GM18951 (cell line): ENCODE measurements around the gene CD163L1.
"Not testable (repeated sequence)": the region's sequence is repeated elsewhere in the genome, so short reads cannot be mapped to it uniquely, and the experiment has no call there.

ENCODE experiments used
- POLR2A ChIP-seq: IDR thresholded peaks from 4 replicates; pipeline ENCODE4 v1.6.1; 2011; ENCODE audit warnings: mild to moderate bottlenecking; ENCODE audit not compliant: insufficient read length, insufficient read depth; ENCODE audit errors: extremely low read depth
- in situ Hi-C: fragments of 300-500 bp; cut with MboI; formaldehyde crosslinking; loops from one replicate; pipeline ENCODE4 v1.12.0; 2022; ENCODE audit warnings: low sequenced_read_pairs, mixed read lengths, inconsistent platforms; ENCODE audit not compliant: unreplicated experiment

Gene CD163L1

GRCh38 chr12:7439579-7440505 lies 4.1 kb downstream of the CD163L1 start:
- in situ Hi-C loops = no loop called here
- no peak for TF ChIP-seq POLR2A

- in situ Hi-C loops = not testable (repeated sequence)
Observed at GRCh38 chr12:7438291-7438995, 5.5 kb downstream of the CD163L1 start.

GRCh38 chr12:7437494-7437893 lies 6.5 kb downstream of the CD163L1 start:
- in situ Hi-C loops = not testable (repeated sequence)

GRCh38 chr12:7434670-7435069 lies 9.3 kb downstream of the CD163L1 start:
- in situ Hi-C loops = no loop called here
- TF ChIP-seq POLR2A = no peak

GRCh38 chr12:7433276-7433822 lies 10.6 kb downstream of the CD163L1 start:
- in situ Hi-C loops = no loop called here

GRCh38 chr12:7431993-7432685 lies 11.8 kb downstream of the CD163L1 start:
- TF ChIP-seq POLR2A = no peak
- in situ Hi-C loops = no loop called here

More at GRCh38 chr12:7433276-7433822, 10.6 kb downstream of the CD163L1 start:
- no peak for TF ChIP-seq POLR2A

- in situ Hi-C loops = no loop called here
- no peak for TF ChIP-seq POLR2A
Observed at GRCh38 chr12:7411343-7411742, 32.6 kb downstream of the CD163L1 start.

- in situ Hi-C loops = no loop called here
- TF ChIP-seq POLR2A = no peak
Observed at GRCh38 chr12:7404275-7404674, 39.7 kb downstream of the CD163L1 start.

GRCh38 chr12:7403466-7403865 lies 40.5 kb downstream of the CD163L1 start:
- in situ Hi-C loops = no loop called here
- TF ChIP-seq POLR2A = no peak

- in situ Hi-C loops = no loop called here
Observed at GRCh38 chr12:7399089-7399488, 44.9 kb downstream of the CD163L1 start.

GRCh38 chr12:7396418-7396817 lies 47.5 kb downstream of the CD163L1 start:
- no peak for TF ChIP-seq POLR2A

More at GRCh38 chr12:7399089-7399488, 44.9 kb downstream of the CD163L1 start:
- TF ChIP-seq POLR2A = no peak

GRCh38 chr12:7395950-7396349 lies 48.0 kb downstream of the CD163L1 start:
- in situ Hi-C loops = no loop called here
- TF ChIP-seq POLR2A = no peak

More at GRCh38 chr12:7396418-7396817, 47.5 kb downstream of the CD163L1 start:
- in situ Hi-C loops = no loop called here

- no peak for TF ChIP-seq POLR2A
- in situ Hi-C loops = no loop called here
Observed at GRCh38 chr12:7387289-7387688, 56.7 kb downstream of the CD163L1 start.
